DMS 273 treated with DMSO at 0.1 percent for 48 hours (cell line): Measurements from ENCODE around the gene SLC9A9.

Experiments used
- DNase-seq: peaks from one replicate; lab custom pipeline; 2025; lab: John Stamatoyannopoulos, UW

The SLC9A9 gene

GRCh38 chr3:143597774-143598652 is 250.3 kb downstream of the SLC9A9 start:
- no peak for DNase-seq

- DNase-seq: no peak
Observed at GRCh38 chr3:143596957-143597642, 251.2 kb downstream of the SLC9A9 start.

GRCh38 chr3:143595456-143596077 is 252.7 kb downstream of the SLC9A9 start:
- DNase-seq: no peak

GRCh38 chr3:143594206-143594605 is 254.1 kb downstream of the SLC9A9 start:
- DNase-seq: no peak

GRCh38 chr3:143590660-143591059 is 257.6 kb downstream of the SLC9A9 start:
- DNase-seq: no peak

GRCh38 chr3:143586576-143586975 is 261.7 kb downstream of the SLC9A9 start:
- no peak for DNase-seq

GRCh38 chr3:143585720-143586456 is 262.4 kb downstream of the SLC9A9 start:
- no peak for DNase-seq

- DNase-seq: no peak
Observed at GRCh38 chr3:143584474-143584873, 263.8 kb downstream of the SLC9A9 start.

GRCh38 chr3:143581972-143582722 is 266.1 kb downstream of the SLC9A9 start:
- no peak for DNase-seq

GRCh38 chr3:143578810-143579435 is 269.3 kb downstream of the SLC9A9 start:
- no peak for DNase-seq

- DNase-seq: no peak
Observed at GRCh38 chr3:143576568-143577270, 271.5 kb downstream of the SLC9A9 start.

- DNase-seq: no peak
Observed at GRCh38 chr3:143574933-143575332, 273.3 kb downstream of the SLC9A9 start.

- DNase-seq: no peak
Observed at GRCh38 chr3:143573610-143574303, 274.5 kb downstream of the SLC9A9 start.

GRCh38 chr3:143571548-143571947 is 276.7 kb downstream of the SLC9A9 start:
- DNase-seq: no peak

GRCh38 chr3:143567823-143568222 is 280.4 kb downstream of the SLC9A9 start:
- DNase-seq: no peak

GRCh38 chr3:143565951-143566350 is 282.3 kb downstream of the SLC9A9 start:
- no peak for DNase-seq

GRCh38 chr3:143563786-143564185 is 284.5 kb downstream of the SLC9A9 start:
- no peak for DNase-seq

GRCh38 chr3:143562789-143563188 is 285.5 kb downstream of the SLC9A9 start:
- DNase-seq: no peak

- no peak for DNase-seq
Observed at GRCh38 chr3:143559296-143559695, 289.0 kb downstream of the SLC9A9 start.

- no peak for DNase-seq
Observed at GRCh38 chr3:143552851-143553250, 295.4 kb downstream of the SLC9A9 start.
